PFSK-1 (cell line): ENCODE results near the gene C3orf18.

ENCODE experiments used
- POLR2AphosphoS5 ChIP-seq: IDR thresholded peaks from 2 replicates; pipeline ENCODE4 v1.6.1; 2012; ENCODE audit warnings: low read depth, mild to moderate bottlenecking, control low read depth, low read length, moderate library complexity
- TAF1 ChIP-seq: IDR thresholded peaks from 2 replicates; pipeline ENCODE4 v1.6.1; 2012; ENCODE audit warnings: low read length, control low read depth, borderline replicate concordance; ENCODE audit not compliant: insufficient read depth

- TF ChIP-seq POLR2AphosphoS5 (no peak), TAF1 (no peak)
These were observed 55.4 kb downstream of the C3orf18 start for GRCh38 chr3:50512131-50512530.
